PFSK-1 (cell line): ENCODE measurements around the gene ATG7.

Source experiments
- FOXP2 ChIP-seq: optimal IDR thresholded peaks from 2 replicates; pipeline ENCODE3; 2011; ENCODE audit warnings: borderline replicate concordance, control low read depth, inconsistent platforms; ENCODE audit not compliant: insufficient read depth; ENCODE audit errors: extremely low read length, extremely low read depth
- POLR2AphosphoS5 ChIP-seq: IDR thresholded peaks from 2 replicates; pipeline ENCODE4 v1.6.1; 2012; ENCODE audit warnings: low read depth, mild to moderate bottlenecking, control low read depth, low read length, moderate library complexity
- SIN3A ChIP-seq: IDR thresholded peaks from 2 replicates; pipeline ENCODE4 v1.6.1; 2012; ENCODE audit warnings: mild to moderate bottlenecking, low read length, moderate library complexity, borderline replicate concordance; ENCODE audit not compliant: insufficient read depth
- TAF1 ChIP-seq: IDR thresholded peaks from 2 replicates; pipeline ENCODE4 v1.6.1; 2012; ENCODE audit warnings: low read length, control low read depth, borderline replicate concordance; ENCODE audit not compliant: insufficient read depth
- TF ChIP-seq, protein P1 (sequence below), 2 experiments: IDR thresholded peaks; 2 replicates each; pipeline versions ENCODE4 v1.6.1 to v1.8.0; 2011 to 2012; ENCODE audit warnings: low read depth in 2 of 2, low read length in 2 of 2, control low read depth in 1 of 2, inconsistent platforms in 1 of 2, mild to moderate bottlenecking in 1 of 2, moderate library complexity in 1 of 2; ENCODE audit not compliant: insufficient read depth in 1 of 2

ATG7 gene

GRCh38 chr3:11563159-11563864, 291.1 kb downstream of the ATG7 start:
- TF ChIP-seq SIN3A (no peak), POLR2AphosphoS5 (no peak), TAF1 (no peak), FOXP2 (no peak)
- TF ChIP-seq, protein P1, sequence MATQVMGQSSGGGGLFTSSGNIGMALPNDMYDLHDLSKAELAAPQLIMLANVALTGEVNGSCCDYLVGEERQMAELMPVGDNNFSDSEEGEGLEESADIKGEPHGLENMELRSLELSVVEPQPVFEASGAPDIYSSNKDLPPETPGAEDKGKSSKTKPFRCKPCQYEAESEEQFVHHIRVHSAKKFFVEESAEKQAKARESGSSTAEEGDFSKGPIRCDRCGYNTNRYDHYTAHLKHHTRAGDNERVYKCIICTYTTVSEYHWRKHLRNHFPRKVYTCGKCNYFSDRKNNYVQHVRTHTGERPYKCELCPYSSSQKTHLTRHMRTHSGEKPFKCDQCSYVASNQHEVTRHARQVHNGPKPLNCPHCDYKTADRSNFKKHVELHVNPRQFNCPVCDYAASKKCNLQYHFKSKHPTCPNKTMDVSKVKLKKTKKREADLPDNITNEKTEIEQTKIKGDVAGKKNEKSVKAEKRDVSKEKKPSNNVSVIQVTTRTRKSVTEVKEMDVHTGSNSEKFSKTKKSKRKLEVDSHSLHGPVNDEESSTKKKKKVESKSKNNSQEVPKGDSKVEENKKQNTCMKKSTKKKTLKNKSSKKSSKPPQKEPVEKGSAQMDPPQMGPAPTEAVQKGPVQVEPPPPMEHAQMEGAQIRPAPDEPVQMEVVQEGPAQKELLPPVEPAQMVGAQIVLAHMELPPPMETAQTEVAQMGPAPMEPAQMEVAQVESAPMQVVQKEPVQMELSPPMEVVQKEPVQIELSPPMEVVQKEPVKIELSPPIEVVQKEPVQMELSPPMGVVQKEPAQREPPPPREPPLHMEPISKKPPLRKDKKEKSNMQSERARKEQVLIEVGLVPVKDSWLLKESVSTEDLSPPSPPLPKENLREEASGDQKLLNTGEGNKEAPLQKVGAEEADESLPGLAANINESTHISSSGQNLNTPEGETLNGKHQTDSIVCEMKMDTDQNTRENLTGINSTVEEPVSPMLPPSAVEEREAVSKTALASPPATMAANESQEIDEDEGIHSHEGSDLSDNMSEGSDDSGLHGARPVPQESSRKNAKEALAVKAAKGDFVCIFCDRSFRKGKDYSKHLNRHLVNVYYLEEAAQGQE (IDR thresholded peaks at IDR 0.05; ENCODE audit: insufficient read depth in 1 of 2, low read depth in 2 of 2, low read length in 2 of 2), result no peak

DNA sequence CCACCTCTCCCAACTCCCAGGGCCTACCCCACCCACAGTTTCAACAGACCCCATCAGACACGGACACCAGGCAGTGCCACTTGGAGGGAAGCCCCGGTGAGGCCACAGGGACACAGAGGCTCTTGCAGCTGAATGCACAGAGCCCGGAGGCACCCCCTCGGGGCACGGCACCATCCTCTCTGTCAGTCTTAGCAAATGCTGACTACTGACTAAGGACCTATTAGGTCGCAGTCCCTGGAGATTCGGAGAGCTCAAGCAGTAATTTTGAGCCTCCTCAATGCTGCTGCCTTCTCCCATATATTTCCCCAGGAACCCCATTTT, 291.6 kb downstream of the ATG7 start:
- TF ChIP-seq POLR2AphosphoS5, result no peak
- TF ChIP-seq SIN3A, result no peak
- TF ChIP-seq TAF1, result no peak
- TF ChIP-seq, protein P1 (IDR thresholded peaks at IDR 0.05; ENCODE audit: insufficient read depth in 1 of 2, low read depth in 2 of 2, low read length in 2 of 2), result no peak
- no peak for TF ChIP-seq FOXP2

GRCh38 chr3:11564577-11565001, 292.4 kb downstream of the ATG7 start:
- TF ChIP-seq, protein P1 (IDR thresholded peaks at IDR 0.05; ENCODE audit: insufficient read depth in 1 of 2, low read depth in 2 of 2, low read length in 2 of 2), result no peak
- TF ChIP-seq FOXP2 (no peak), POLR2AphosphoS5 (no peak), SIN3A (no peak), TAF1 (no peak)

- no peak for TF ChIP-seq POLR2AphosphoS5
- TF ChIP-seq TAF1, result no peak
- TF ChIP-seq FOXP2, result no peak
- TF ChIP-seq SIN3A, result no peak
- TF ChIP-seq, protein P1 (IDR thresholded peaks at IDR 0.05; ENCODE audit: insufficient read depth in 1 of 2, low read depth in 2 of 2, low read length in 2 of 2), result no peak
Measured at GRCh38 chr3:11565072-11565471, 292.9 kb downstream of the ATG7 start.

DNA sequence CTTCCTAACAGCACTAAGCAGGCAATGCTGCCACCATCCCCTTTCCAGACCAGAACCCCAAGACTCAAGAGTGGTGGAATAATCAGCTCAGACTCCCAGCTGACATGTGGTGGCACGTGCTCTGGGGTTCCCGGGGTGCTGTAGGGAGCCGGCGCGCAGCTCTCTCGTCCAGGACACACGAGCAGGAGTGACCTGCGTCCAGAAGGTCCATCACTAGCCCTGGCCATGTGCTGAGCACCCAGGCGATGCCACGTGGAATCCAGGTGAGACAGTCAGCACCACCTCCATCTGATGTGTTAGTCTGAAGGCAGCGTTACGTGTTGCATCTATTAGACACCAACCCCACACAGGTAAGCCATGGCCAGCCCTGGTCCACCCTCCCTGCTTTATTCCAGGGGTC, 293.3 kb downstream of the ATG7 start:
- no peak for TF ChIP-seq TAF1
- TF ChIP-seq POLR2AphosphoS5, result no peak
- TF ChIP-seq SIN3A, result no peak
- no peak for TF ChIP-seq FOXP2
- TF ChIP-seq, protein P1 (IDR thresholded peaks at IDR 0.05; ENCODE audit: insufficient read depth in 1 of 2, low read depth in 2 of 2, low read length in 2 of 2), result no peak
